ENCODE measurements around the gene HIGD1B.
A peak's percentile ranks its signal among the peaks of the same experiment; 100 is the strongest.

The HIGD1B gene

GRCh38 chr17:44831371-44831770 lies 16.3 kb upstream of the HIGD1B start:
- Histone ChIP-seq H3K4me3 (no peak overlapping the region), H3K27ac (no peak overlapping the region)

GRCh38 chr17:44832805-44833204 lies 14.9 kb upstream of the HIGD1B start:
- H3K4me3 ChIP-seq, result no peak overlapping the region
- H3K27ac ChIP-seq, result no peak overlapping the region

- H3K27ac ChIP-seq, result no peak overlapping the region
- H3K4me3 ChIP-seq, result no peak overlapping the region
These were observed 10.5 kb upstream of the HIGD1B start for GRCh38 chr17:44837196-44837595.

GRCh38 chr17:44840274-44840673 lies 7.4 kb upstream of the HIGD1B start:
- H3K4me3 ChIP-seq, result no peak overlapping the region
- peak overlapping the region in 1 of 21 experiments; percentile 44 for H3K27ac ChIP-seq

- Histone ChIP-seq H3K4me3 (no peak overlapping the region), H3K27ac (peak overlapping the region in 1 of 21 experiments; percentile 44)
These were observed 6.7 kb upstream of the HIGD1B start for GRCh38 chr17:44840936-44841335.

GRCh38 chr17:44842748-44843147 lies 4.9 kb upstream of the HIGD1B start:
- H3K27ac ChIP-seq, result peak overlapping the region in 1 of 21 experiments; percentile 28
- H3K4me3 ChIP-seq, result no peak overlapping the region

- Histone ChIP-seq H3K27ac (no peak overlapping the region), H3K4me3 (no peak overlapping the region)
These were observed 3.3 kb upstream of the HIGD1B start for GRCh38 chr17:44844390-44844830.

- no peak overlapping the region for H3K27ac ChIP-seq
- no peak overlapping the region for H3K4me3 ChIP-seq
These were observed 1.5 kb upstream of the HIGD1B start for GRCh38 chr17:44846206-44846605.

- no peak overlapping the region for H3K4me3 ChIP-seq
- H3K27ac ChIP-seq, result no peak overlapping the region
These were observed 643 bp downstream of the HIGD1B start for GRCh38 chr17:44848257-44848795.

- no peak overlapping the region for H3K4me3 ChIP-seq
- no peak overlapping the region for H3K27ac ChIP-seq
These were observed 1.3 kb downstream of the HIGD1B start for GRCh38 chr17:44848961-44849489.

GRCh38 chr17:44850025-44850424 lies 2.3 kb downstream of the HIGD1B start:
- H3K27ac ChIP-seq, result peak overlapping the region in 2 of 21 experiments; percentile 7 to 60
- H3K4me3 ChIP-seq, result no peak overlapping the region

- peak overlapping the region in 2 of 21 experiments; percentile 7 to 60 for H3K27ac ChIP-seq
- H3K4me3 ChIP-seq, result no peak overlapping the region
These were observed 2.9 kb downstream of the HIGD1B start for GRCh38 chr17:44850612-44851011.

- Histone ChIP-seq H3K27ac (no peak overlapping the region), H3K4me3 (no peak overlapping the region)
These were observed 6.5 kb downstream of the HIGD1B start for GRCh38 chr17:44854192-44854591.

GRCh38 chr17:44859701-44860100 lies 12.0 kb downstream of the HIGD1B start:
- Histone ChIP-seq H3K27ac (no peak overlapping the region), H3K4me3 (no peak overlapping the region)

GRCh38 chr17:44862278-44862914 lies 14.7 kb downstream of the HIGD1B start:
- H3K27ac ChIP-seq, result no peak overlapping the region
- H3K4me3 ChIP-seq, result no peak overlapping the region

- Histone ChIP-seq H3K4me3 (no peak overlapping the region), H3K27ac (no peak overlapping the region)
These were observed 15.6 kb downstream of the HIGD1B start for GRCh38 chr17:44863061-44863918.

GRCh38 chr17:44864831-44865230 lies 17.1 kb downstream of the HIGD1B start:
- Histone ChIP-seq H3K4me3 (no peak overlapping the region), H3K27ac (no peak overlapping the region)

- peak overlapping the region in 1 of 21 experiments; percentile 53 for H3K27ac ChIP-seq
- H3K4me3 ChIP-seq, result no peak overlapping the region
These were observed 17.6 kb downstream of the HIGD1B start for GRCh38 chr17:44865231-44865660.

- no peak overlapping the region for H3K4me3 ChIP-seq
- H3K27ac ChIP-seq, result peak overlapping the region in 5 of 21 experiments; percentile 9 to 53 (median 25)
These were observed 18.2 kb downstream of the HIGD1B start for GRCh38 chr17:44865931-44866330.

GRCh38 chr17:44867841-44868240 lies 20.2 kb downstream of the HIGD1B start:
- H3K4me3 ChIP-seq, result no peak overlapping the region
- H3K27ac ChIP-seq, result no peak overlapping the region
